Renal pelvis (tissue), 4 donors: ENCODE measurements around the gene MDK. TPM values are rescaled to one million over a fixed set of nuclear protein-coding genes. Genes with fewer than 3 reads are reported as not detected.

Experiments
- DNase-seq: peaks from one replicate; pipeline ENCODE4 v3.0.0-alpha.2; 2013
- polyA plus RNA-seq, 3 donors: library from polyadenylated mRNA; unstranded; fragments of 120-200 nt; gene quantifications; one replicate each; pipeline ENCODE4 v1.2.1, GENCODE V29; 2013; ENCODE audit not compliant: insufficient read length in 3 of 3

The MDK gene
- polyA plus RNA-seq, 3 donors, result 768 to 1,134 (median 903) TPM

DNA sequence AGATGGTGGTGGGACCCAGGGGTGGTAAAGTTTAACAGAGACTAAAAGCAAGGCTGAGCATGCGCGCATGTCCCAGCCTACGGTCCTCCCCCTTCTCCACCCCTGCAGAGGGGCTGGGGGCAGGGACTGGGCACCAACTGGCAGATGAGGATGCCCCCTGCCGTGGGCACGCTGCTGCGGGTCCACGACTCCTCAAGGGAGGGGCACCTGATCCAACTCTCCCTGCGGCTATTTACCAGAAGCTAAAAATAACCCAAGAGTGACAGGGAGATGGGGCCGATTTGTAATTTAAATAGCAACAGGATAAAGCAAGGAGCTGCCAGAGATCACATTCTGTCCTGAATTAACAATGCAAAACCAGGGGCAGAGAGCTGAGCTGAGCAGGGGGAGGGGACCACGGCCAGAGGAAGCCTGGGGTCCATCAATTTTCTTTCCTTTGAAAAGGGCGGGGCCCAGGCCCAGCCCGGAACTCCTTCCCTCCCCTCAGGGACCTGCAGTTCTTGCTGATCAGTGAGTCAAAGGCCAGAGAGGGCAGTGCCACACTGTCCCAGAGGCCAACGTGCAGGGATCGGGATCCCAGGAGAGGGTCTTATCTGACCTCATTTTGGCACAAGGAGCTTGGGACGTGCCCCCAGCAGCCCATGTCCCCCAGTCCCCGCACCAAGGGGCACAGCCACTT lies 42.3 kb upstream of the MDK start:
- no peak for DNase-seq

DNA sequence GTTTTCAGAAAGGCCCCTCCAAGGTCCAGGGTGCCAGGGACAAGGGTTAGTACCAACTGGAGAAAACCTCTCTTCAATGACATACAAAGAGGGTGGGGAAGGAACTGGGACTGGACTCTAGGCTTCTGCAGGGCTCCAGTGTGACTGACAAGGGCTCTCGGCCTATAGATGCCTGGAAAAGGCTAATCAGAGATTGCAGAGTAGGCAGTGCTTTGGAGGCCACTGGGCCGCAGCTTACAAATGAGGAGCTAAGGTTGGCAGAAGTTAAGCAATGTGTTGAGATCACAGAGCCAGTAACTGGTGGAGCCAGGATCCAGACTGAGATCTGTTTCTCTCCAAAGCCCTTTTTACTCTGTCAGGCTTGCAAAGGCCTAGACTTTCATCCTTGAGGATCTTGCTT lies 41.7 kb upstream of the MDK start:
- DNase-seq, result no peak

DNA sequence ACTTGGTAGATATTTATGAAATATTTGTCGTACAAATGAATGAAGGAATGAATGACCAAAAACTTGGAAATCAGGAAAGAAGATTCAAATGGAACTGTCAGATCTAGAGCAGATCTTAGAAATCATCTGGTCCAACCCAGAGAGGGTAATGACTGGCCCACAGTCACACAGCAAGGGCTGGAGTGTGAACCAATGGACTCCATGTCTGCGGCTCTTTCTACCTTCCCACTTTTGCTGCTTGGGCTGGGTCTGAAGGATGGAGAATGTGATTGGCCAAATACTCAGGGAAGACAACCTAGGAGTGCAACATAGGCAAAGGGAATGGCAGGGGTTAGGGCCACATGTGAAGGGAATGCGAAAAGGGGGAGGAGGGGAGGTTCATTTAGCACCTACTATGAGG lies 40.0 kb upstream of the MDK start:
- no peak for DNase-seq

DNA sequence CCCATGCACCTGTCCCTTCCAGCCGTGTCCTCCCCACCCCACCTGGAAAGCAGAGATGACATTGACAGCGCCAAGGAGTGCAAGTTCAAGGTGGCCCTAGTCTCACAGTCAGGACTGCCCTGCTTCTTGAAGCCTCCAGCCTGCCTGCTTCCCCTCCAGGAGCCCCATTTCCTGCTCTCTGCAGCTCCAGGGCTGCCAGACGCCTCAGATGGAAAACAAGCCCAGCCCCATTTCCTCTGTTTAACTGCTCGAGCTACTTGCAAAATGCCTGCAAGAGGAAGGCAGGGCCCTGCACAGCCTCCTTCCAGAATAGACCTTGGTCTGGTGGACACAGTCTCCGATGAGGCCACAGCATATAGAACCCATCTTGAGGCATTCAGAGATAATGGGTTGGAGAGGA lies 39.2 kb upstream of the MDK start:
- DNase-seq, result no peak

DNA sequence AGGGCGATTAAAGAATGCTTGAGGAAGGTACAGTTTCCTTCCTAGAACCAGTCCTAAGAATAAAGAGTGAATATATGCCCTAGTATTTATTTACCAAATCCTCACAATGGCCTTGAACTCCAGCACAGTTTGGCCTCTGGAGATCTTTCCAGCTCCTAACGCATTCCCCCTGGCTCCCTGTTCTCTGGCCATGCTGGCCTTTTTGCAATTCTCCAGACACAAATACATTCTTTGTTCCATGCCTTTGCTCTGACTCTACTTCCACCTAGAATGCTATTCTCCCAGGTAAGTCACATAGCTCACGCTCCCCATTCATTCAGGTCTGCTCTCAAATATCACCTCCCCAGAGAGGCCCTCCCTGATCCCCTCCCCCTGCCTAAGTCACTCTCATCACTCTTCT lies 37.9 kb upstream of the MDK start:
- DNase-seq, result no peak

DNA sequence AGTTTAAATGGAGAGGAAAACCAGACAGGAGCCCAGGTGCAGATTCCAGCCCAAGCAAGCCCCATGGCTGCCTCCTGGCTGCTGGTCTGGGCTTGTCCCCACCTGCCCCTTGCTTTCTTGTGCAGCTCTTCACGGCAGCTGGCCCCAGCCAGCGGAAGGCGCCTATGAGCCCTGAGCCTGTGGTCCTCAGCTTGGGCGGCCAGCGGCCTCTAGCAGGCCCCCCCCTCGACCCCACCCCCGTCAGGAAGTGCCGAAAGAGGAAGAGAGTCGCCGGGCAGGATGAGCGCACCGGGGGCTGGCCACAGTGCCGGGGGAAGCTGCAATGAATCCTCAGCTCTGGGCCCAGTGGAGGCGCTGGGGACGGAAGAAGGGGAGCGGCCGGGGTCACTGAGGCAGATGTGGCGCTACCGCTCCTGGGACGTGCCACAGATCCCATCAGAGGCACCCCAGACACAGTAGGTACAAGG lies 36.3 kb upstream of the MDK start:
- DNase-seq, result no peak

DNA sequence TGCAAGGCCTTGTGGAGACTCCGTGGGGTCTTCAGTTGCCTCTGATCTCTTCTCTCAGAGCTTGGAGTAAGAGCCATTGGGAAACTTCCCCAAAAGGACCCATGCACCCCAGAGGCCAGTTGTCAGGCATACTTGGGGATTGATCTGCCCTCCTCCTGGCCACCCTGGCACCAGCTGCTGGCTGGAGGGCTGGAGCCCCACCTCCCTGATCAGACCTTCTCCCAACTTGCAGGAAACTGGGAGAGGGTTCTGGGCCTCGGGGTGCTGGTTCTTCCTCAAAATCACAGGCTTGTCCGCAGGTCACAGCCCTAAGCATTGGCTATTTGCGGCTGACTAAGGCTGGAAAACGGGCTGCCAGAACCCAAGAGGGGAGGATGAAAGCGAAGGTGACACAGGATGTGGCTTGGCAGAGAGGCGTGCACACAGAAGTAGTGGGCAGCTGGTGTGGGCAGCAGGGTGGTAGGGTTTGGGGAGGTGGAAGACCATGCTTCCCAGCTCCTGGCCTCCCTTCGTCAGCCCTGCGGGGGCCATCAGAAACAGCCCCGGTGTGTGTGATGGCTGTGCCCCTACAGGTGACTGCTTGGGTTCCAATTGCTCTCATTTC lies 35.5 kb upstream of the MDK start:
- DNase-seq, result no peak

DNA sequence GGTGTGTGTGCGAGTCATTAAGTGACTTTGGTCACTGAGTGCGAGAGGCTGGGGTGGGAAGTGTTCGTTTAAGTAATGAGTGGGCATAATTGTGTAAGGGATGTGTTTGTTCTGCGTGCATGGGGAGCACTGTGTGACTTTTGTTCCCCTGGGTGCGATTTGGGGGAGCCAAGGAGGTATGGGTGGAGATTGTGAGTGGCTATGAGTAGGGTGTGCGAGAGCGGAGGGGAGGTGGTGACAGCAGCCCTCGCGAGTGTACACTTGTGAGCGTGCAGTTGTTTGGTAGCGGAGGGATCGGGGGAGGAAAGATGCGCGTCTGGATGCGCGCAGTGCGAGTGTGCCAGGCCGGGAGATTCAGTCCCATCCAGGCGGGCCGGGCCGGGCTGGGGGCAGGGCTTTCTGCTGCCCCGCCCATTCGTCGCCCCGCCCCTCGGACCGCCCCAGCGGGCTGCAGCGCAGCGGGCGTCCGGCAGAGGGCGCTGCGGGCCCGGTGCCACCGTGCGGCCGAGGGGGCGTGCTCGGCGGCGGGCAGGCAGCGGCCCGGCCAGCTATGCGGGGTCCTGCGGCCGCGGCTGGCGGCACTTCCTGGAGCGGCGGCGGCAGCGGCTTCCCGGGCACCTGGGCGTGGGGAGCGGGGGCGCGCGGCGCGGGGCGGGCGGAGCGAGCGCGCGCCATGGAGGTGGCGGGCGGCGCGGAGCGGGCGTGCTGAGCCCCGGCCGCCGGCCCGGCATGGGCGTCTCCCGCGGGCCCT lies 34.4 kb upstream of the MDK start, which contains the start of gene DGKZ:
TSS of gene DGKZ (plus strand) at position 578 of the 751 bp plus-strand sequence. CDS start 197 bp downstream, outside the sequence.
- no peak for DNase-seq

DNA sequence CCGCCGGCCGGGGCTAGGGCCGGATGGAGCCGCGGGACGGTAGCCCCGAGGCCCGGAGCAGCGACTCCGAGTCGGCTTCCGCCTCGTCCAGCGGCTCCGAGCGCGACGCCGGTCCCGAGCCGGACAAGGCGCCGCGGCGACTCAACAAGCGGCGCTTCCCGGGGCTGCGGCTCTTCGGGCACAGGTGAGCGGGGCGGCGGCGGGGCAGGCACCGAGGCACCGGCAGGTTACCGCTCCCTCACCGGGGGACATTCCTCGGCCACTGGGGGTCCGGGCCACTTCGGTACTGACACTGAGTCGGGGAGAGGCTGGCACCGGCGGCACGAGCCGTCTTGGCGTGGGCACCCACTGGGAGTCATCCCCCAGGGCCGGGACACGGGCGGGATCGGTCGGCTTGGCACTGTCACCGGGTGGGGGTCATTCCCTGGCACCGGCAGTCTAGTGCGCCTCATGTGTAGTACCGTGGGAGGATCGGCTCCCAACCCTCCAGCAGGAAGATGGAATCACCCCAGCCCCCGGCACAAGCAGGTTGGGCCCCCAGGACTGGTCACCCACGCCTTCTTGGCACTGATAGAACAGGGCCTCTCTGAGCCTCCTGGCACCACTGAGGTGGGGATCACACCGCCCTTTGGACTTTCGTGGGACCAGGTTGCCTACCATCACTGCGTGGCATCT lies 33.7 kb upstream of the MDK start:
- no peak for DNase-seq

DNA sequence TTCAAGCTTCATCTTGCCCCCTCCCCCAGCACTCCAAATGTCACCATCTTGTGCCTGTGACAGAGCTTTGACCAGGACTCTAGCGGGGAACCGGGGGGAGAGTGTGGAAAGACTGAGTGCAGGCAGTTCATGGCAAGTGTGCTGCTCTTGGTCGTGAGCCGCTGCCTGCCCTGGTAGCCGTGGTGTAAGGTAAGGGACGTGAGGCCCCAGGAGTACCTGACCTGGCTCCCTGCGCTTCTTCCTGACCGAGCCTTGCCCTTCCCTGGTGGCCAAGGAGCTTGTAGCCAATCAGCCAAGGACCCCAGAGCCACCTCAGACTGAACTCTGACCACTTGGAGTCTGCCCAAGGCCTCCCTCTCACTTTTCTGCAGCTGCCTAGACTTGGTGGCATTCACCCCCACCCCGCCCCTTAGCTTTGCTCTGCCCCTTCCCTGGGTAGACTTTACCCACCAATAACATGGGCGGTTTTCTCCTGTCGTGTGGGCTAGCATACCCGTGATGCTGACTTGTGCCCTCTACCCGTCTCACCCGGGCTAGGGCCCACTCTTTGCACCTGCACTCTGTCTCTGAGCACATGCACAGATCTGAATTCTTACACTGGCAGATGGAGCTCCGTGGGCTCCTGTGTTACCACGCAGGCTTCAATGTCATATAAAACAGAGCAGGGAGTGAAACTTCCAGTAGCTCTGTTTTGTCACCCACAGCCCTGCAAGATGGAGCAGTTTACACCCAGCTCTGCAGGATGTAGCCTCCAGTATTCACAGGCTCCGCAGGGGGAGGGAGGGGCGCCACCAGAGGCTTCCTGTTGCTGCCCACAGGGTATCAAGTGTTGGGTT lies 32.7 kb upstream of the MDK start:
- no peak for DNase-seq

DNA sequence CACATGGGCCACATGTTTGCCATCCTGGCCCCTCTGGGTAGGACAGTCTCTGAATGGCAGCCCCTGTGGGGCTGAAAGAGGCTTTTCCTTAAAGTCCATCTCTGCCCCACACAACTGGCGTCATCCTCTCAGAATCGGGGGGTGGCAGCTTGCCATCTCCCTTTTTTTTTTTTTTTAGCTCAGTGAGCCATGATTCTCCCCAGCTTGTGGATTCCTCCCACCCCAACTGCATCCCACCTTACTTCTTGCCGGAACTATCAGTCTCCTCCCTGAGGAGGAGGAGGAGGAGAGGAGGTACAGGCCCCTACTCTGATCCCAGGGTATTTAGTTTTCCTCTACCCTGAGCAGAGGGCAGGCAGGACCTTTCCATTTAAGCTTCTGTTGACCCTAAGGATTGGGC lies 30.8 kb upstream of the MDK start:
- DNase-seq, result no peak

DNA sequence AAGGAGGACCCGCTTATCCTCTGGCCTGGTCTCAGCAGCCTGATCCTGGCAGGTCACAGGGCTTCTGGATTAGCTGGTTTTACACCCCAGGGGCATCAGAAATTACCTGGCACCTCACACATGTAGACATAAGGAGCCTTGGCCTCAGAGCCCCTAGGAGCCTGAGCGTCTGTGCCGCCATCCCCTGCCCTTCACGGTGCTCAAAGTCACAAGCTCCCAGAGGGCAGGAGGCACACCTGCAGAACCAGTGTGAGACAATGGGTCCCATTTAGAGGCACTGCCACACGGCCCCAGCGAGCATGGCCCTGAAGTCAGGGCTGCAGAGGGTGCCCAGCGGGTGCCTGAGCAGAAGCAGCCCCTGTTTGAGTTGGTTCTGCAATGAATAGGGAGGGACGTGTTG lies 30.3 kb upstream of the MDK start:
- no peak for DNase-seq

DNA sequence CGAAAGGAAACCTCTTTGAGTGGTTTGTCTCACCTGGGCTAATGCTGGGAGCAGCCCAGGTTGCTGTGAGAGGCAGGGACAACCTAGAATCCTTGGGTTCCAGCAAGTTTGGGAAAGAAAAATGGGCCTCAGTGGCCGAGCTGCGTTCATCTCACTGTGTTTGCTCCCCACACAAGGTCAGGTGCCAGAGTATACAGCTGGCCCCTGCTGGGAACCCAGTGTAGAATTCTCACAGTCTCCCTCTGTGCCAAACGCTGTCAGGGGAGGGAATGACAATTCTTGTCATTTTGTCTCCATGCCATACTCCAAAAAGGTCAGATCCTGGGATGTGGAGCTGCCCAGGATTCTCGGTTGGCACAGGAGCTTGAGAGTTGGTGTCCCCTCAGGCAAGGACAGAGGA lies 29.9 kb upstream of the MDK start:
- DNase-seq, result no peak

DNA sequence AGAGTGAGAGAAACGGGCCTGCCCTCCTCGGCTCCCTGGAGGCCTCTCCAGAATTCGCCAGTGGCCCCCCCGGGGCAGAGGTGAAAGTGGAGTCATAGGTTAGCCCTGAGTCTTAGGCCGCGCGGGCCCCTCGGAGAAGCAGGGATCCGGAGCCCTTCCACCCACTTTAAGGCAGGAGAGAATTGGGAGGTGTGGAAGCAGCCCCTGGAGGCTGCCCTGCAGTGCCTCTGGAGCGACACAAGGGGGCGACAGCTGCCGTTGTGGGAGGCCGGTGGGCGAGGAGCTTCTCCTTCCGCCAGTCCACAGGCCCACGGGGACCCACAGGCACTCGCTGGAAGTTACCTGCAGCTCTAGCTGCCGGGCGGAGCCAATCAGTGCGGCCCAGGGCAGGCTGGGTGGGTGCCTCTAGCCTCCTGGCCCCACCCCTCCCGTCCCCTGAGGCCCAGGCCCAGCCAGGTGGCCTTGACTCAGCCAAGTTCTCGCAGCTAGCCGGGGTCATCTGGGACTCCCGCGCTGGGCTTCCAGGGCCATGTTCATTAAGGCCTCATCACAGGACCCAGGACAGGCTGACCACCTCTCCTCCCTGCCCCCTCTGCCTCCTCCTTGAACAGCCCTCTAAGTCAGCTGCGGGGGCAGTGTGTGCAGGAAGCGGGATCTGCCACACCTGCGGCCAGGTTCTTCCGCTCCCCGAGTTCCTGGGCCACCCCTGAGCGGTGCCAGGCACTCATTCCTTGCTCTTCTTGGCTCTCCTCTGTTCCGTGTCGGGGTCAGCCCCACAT lies 29.2 kb upstream of the MDK start:
- no peak for DNase-seq

DNA sequence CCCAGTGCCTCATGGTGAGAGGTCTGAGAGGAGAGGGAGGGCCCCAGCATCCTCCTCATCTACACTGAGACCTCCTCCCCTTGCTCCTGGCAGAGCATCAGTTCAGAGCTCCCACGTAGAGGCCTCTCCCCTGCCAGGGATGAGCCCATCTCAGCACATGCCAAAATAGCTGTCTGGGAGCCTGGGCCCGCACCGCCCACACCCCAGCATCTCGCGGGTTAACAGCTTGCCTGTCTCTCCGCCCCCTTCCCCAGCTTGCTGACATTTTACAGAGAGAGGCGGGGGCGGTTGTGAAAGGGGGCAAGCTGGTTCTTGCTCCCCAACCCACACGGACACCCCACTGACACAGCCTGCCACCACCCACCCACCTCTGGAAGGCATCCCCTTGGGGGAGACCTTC lies 27.8 kb upstream of the MDK start:
- no peak for DNase-seq

DNA sequence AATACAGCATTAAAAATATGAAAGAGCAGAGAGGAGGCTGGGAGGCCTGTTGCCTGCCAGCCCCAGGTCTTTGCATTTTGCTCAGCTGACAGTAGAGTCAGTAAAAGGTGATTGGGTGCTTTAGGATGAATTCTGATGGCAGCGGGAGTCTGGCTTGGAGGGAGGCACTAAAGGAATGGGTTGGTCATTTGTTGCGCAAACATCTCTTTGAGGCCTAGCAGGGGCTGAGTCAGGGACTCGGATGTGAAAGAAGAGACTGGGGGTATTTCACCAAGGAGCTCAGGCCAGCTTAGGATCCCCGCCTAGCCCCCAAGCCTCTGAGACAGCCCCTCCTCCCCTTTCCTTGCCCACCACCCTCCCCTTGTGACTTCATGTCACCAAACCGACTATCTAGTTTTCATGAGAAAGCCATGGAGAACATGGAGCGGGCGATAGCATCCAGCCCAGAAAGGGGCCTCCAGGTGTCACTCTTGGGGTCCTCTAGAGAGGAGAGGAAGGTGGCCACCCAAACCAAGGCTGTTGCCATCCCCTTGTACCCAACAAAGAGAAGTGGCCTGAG lies 24.5 kb upstream of the MDK start:
- DNase-seq, result no peak

DNA sequence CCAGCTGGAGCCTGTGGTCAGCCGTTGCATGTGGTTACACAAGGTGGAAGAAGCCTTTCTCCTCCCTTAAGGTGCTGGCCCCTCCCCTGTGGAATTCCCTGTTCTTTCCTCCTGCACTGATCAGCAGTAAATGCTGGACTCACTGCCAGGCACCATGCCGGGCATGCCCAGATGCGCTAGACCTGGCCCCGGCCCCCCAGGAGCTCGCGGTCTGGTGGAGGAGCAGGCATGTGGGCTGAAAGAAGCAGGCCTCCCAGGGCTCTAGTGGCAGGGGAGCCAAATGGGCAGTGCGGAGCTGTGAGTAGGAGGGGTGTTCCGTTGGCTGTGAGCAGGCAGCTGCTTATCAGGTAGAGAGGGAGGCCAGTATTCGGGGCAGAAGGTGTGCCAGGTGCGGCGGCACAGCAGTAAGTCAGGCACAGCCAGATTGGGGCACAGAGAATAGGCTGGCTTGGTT lies 24.0 kb upstream of the MDK start:
- DNase-seq, result no peak

DNA sequence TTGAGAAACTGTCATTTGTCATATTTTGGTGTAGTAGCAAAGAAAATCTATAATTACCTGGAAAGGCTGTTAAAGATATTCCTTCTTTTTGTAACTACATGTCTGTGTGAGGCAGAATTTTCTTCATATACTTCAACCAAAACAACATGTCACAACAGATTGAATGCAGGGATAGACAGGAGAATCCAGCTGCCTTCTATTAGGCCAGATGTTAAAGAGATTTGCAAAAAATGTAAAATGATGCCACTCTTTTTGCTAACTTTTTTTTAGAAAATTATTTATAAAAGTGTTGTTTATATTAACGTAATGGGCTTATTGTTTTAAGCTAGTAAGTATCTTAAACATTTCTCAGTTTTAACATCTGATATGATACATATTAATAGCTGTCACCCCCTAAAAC lies 21.5 kb upstream of the MDK start:
- DNase-seq, result no peak

DNA sequence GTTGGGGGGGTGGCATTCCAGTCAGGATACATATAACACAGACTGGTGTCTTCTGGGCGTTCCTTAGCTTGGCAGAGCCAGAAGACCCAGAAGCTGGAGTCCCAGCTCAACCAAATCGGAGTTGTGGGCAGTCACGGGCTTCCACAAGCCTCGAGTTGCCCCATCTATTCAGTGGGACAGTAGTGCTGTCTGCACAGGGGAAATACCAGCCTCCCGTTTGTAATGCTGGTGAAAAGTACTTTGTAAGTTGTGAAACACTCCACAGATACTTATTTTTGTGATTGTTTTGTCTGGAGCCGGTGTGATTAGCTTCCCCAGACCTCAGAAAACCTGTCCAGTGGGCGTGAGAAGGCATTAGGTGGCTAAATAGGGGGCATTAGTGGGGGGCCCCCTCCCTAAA lies 20.6 kb upstream of the MDK start:
- DNase-seq, result no peak
